HepG2 (cell line): ENCODE measurements around the gene CDH11. TPM values are rescaled to one million over a fixed set of nuclear protein-coding genes. Genes with fewer than 3 reads are reported as not detected.

Experiments
- ATAC-seq: fragments of 200-7000 bp; cut with Tn5 transposase; 3 replicates; pipeline ENCODE4 v1.9.1; 2020; ENCODE audit warnings: mild to moderate bottlenecking, moderate library complexity
- BruUV-seq: library from RNA; stranded (reverse); fragments of 400-500 nt; replicated peaks from 2 replicates; lab custom pipeline; 2021; lab: Mats Ljungman, UMichigan
- CTCF ChIA-PET: fragments of 300-600 bp; formaldehyde crosslinking; extraction: SDS; loops from one replicate; lab custom pipeline; 2021; ENCODE audit warnings: low total read pairs, inconsistent platforms, low intra/inter-chr PET ratio; lab: Yijun Ruan, JAX
- POLR2A ChIA-PET: fragments of 350-600 bp; sonication (Branson Sonifier 250); formaldehyde crosslinking; loops from one replicate; lab custom pipeline; 2020; ENCODE audit warnings: antibody characterized with exemption, inconsistent platforms; lab: Yijun Ruan, JAX
- DNase-seq: peaks from one replicate; pipeline ENCODE4 v3.0.0-alpha.2; 2015; ENCODE audit warnings: low spot score
- FAIRE-seq: peaks from 3 replicates; lab custom pipeline; 2011; peaks lifted over from hg19 to GRCh38; lab: Jason Lieb, UNC
- H2AFZ ChIP-seq: one replicate; pipeline ENCODE4 v1.6.1; 2011; ENCODE audit warnings: low read length, inconsistent platforms
- H3K27ac ChIP-seq: fragments of 300-600 bp; 3 replicates; pipeline ENCODE4 v1.8.0; 2011; ENCODE audit warnings: mixed run types, mild to moderate bottlenecking, mixed read lengths, low read length, inconsistent platforms; ENCODE audit not compliant: insufficient read depth; ENCODE audit errors: extremely low read length
- H3K27me3 ChIP-seq, 2 experiments: fragments of 200-600 bp in 1 of 2; 2 replicates in 1 of 2; 3 replicates in 1 of 2; pipeline versions ENCODE4 v1.6.0 to v1.8.0; 2011; ENCODE audit warnings: low read length in 2 of 2, mild to moderate bottlenecking in 2 of 2, moderate library complexity in 2 of 2, inconsistent platforms in 1 of 2; ENCODE audit not compliant: insufficient read depth in 2 of 2, control insufficient read depth in 1 of 2
- H3K36me3 ChIP-seq, 2 experiments: fragments of 200-600 bp in 1 of 2; replicated peaks in 1 of 2; 2 replicates in 1 of 2; 3 replicates in 1 of 2; pipeline versions ENCODE4 v1.5.1 to v1.8.0; 2011; ENCODE audit warnings: low read length in 2 of 2, inconsistent platforms in 1 of 2; ENCODE audit not compliant: insufficient read depth in 2 of 2, control insufficient read depth in 1 of 2
- H3K4me1 ChIP-seq: 2 replicates; pipeline ENCODE4 v1.5.1; 2012; ENCODE audit warnings: low read length, inconsistent platforms; ENCODE audit not compliant: insufficient read depth
- H3K4me2 ChIP-seq: 2 replicates; pipeline ENCODE4 v1.6.0; 2011; ENCODE audit warnings: low read depth, low read length, inconsistent platforms
- H3K4me3 ChIP-seq, 3 experiments: fragments of 200-600 bp in 1 of 3; sonication (generic), shearing (Covaris generic) in 1 of 3; replicated peaks in 1 of 3; 2 replicates each; pipeline ENCODE4 v1.5.1; 2011 to 2016; ENCODE audit warnings: low read length in 3 of 3, inconsistent platforms in 2 of 3, low read depth in 2 of 3, mild to moderate bottlenecking in 2 of 3, control low read depth in 1 of 3, mixed read lengths in 1 of 3; ENCODE audit not compliant: insufficient read depth in 1 of 3
- H3K79me2 ChIP-seq: one replicate; pipeline ENCODE4 v1.6.1; 2011; ENCODE audit warnings: low read length, inconsistent platforms; ENCODE audit not compliant: insufficient read depth
- H3K9ac ChIP-seq: 2 replicates; pipeline ENCODE4 v1.6.0; 2011; ENCODE audit warnings: mild to moderate bottlenecking, low read depth, low read length, inconsistent platforms; ENCODE audit not compliant: insufficient read depth
- H3K9me3 ChIP-seq: 2 replicates; pipeline ENCODE4 v1.5.1; 2012; ENCODE audit warnings: mild to moderate bottlenecking, low read length
- H4K20me1 ChIP-seq: 2 replicates; pipeline ENCODE4 v1.6.0; 2011; ENCODE audit warnings: inconsistent platforms, mild to moderate bottlenecking, low read length, moderate library complexity; ENCODE audit not compliant: insufficient read depth
- BHLHE40 ChIP-seq: IDR thresholded peaks from 2 replicates; pipeline ENCODE4 v1.6.1; 2011; ENCODE audit warnings: low read length, improper control_type of control experiment
- BORCS8-MEF2B ChIP-seq: sonication (generic); formaldehyde crosslinking; IDR thresholded peaks from 2 replicates; pipeline ENCODE4 v1.8.0; 2022; ENCODE audit warnings: mild to moderate bottlenecking, missing genetic modification reagents
- FOXA1 ChIP-seq, 2 experiments: fragments of 450-650 bp in 1 of 2; sonication (generic) in 1 of 2; formaldehyde crosslinking in 1 of 2; IDR thresholded peaks; 2 replicates each; pipeline versions ENCODE4 v1.4.0 to v1.6.1; 2016 to 2020; ENCODE audit warnings: missing genetic modification reagents in 1 of 2
- GABPA ChIP-seq, 2 experiments: IDR thresholded peaks; 2 replicates each; pipeline ENCODE4 v1.6.1; 2011 to 2016; ENCODE audit warnings: low read depth in 2 of 2, low read length in 1 of 2, missing biosample characterization in 1 of 2, missing genetic modification characterization in 1 of 2
- HDAC2 ChIP-seq: sonication (generic); formaldehyde crosslinking; IDR thresholded peaks from 2 replicates; pipeline ENCODE4 v1.4.0; 2020; ENCODE audit warnings: missing genetic modification reagents
- PCBP1 ChIP-seq: fragments of 200-400 bp; formaldehyde crosslinking; IDR thresholded peaks from 2 replicates; pipeline ENCODE4 v1.6.1; 2017; ENCODE audit warnings: mild to moderate bottlenecking, low read depth, low read length, borderline replicate concordance
- SMAD3 ChIP-seq: sonication (generic); formaldehyde crosslinking; IDR thresholded peaks from 2 replicates; pipeline ENCODE4 v1.4.0; 2020; ENCODE audit warnings: missing genetic modification reagents
- XBP1 ChIP-seq: sonication (generic); formaldehyde crosslinking; IDR thresholded peaks from 2 replicates; pipeline ENCODE4 v1.5.0; 2020; ENCODE audit warnings: missing genetic modification reagents
- ZFP1 ChIP-seq: IDR thresholded peaks from 2 replicates; pipeline ENCODE4 v1.6.1; 2016
- ZNF143 ChIP-seq: sonication (generic); formaldehyde crosslinking; IDR thresholded peaks from 2 replicates; pipeline ENCODE4 v1.4.0; 2020; ENCODE audit warnings: missing genetic modification reagents
- ZNF331 ChIP-seq: sonication (generic); formaldehyde crosslinking; IDR thresholded peaks from 2 replicates; pipeline ENCODE4 v1.4.0; 2020; ENCODE audit warnings: missing genetic modification reagents
- WGBS: methylation state at CpG from one replicate; pipeline ENCODE4 v1.1.6; 2017; ENCODE audit warnings: low lambda C conversion rate; 5-methylcytosine and 5-hydroxymethylcytosine counted together
- in situ Hi-C: cut with HindIII; loops from 2 replicates; pipeline ENCODE4 v1.10.0; 2017; ENCODE audit warnings: low pct_unique_long_range_greater_than_20kb; ENCODE audit not compliant: extremely low pct_ligation_motif_present
- intact Hi-C: fragments of 100-400 bp; cut with micrococcal nuclease; formaldehyde crosslinking; loops from one replicate; pipeline ENCODE4 v1.10.0; 2022; ENCODE audit not compliant: unreplicated experiment
- polyA plus RNA-seq, 8 experiments: library from polyadenylated mRNA; depleted of rRNA in 3 of 8; stranded (reverse) in 7 of 8; unstranded in 1 of 8; fragments of >200 nt; fragmentation: Illumina TruSeq in 4 of 8; extraction: Trizol in 4 of 8; gene quantifications; 2 replicates each; pipeline versions ENCODE4 v1.2.1 to v1.2.3, GENCODE V29; 2011 to 2016; ENCODE audit warnings: low read depth in 4 of 8, missing spikeins in 1 of 8, mixed read lengths in 1 of 8; ENCODE audit not compliant: insufficient read depth in 1 of 8
- total RNA-seq, 5 experiments: library from RNA; depleted of rRNA; stranded (reverse); fragments of >200 nt; fragmentation: Illumina TruSeq; extraction: Trizol; gene quantifications; 2 replicates each; pipeline ENCODE4 v1.2.3, GENCODE V29; 2016; ENCODE audit warnings: low read depth in 1 of 5
- TF ChIP-seq, protein P1 (sequence below): sonication (generic); formaldehyde crosslinking; IDR thresholded peaks from 2 replicates; pipeline ENCODE4 v1.8.0; 2022; ENCODE audit warnings: mild to moderate bottlenecking, missing genetic modification reagents, moderate library complexity
- TF ChIP-seq, protein P2 (sequence below): IDR thresholded peaks from 2 replicates; pipeline ENCODE4 v1.6.1; 2016; ENCODE audit warnings: control low read depth
- TF ChIP-seq, protein P3 (sequence below): IDR thresholded peaks from 2 replicates; pipeline ENCODE4 v1.6.1; 2016; ENCODE audit warnings: low read depth, borderline replicate concordance

The CDH11 gene
- total and polyA plus RNA-seq, 2 of the 13 experiments (the other 11 are each of a cell fraction or from before 2014, with no cell fraction given), result not detected

DNA sequence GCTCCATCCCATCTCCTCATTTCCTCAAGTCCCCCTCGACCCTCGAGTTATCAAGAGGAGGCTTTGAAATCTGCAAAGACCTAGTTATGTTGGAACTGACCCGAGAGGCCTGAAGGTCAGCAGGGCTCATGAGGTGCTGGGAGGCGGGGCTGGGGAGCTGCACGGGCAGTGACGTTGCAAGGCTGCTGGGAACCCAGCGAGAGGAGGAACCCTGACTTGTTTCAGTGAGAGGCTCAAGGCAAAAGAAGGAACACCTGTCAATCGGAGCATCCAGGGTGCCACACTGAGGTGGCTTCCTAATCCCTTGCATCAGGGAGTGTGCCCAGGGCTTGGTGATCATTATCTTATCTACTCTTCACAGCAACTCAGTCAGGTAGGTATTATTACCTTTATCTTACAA is 86.9 kb downstream of the CDH11 start (continued):
- TF ChIP-seq FOXA1 (IDR thresholded peaks at IDR 0.05) (no peak), FOXA1 (CRISPR knock-in tag; IDR thresholded peaks at IDR 0.05) (no peak), ZNF331 (CRISPR knock-in tag) (no peak)
- TF ChIP-seq, protein P1, sequence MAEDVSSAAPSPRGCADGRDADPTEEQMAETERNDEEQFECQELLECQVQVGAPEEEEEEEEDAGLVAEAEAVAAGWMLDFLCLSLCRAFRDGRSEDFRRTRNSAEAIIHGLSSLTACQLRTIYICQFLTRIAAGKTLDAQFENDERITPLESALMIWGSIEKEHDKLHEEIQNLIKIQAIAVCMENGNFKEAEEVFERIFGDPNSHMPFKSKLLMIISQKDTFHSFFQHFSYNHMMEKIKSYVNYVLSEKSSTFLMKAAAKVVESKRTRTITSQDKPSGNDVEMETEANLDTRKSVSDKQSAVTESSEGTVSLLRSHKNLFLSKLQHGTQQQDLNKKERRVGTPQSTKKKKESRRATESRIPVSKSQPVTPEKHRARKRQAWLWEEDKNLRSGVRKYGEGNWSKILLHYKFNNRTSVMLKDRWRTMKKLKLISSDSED (CRISPR knock-in tag), result no peak

DNA sequence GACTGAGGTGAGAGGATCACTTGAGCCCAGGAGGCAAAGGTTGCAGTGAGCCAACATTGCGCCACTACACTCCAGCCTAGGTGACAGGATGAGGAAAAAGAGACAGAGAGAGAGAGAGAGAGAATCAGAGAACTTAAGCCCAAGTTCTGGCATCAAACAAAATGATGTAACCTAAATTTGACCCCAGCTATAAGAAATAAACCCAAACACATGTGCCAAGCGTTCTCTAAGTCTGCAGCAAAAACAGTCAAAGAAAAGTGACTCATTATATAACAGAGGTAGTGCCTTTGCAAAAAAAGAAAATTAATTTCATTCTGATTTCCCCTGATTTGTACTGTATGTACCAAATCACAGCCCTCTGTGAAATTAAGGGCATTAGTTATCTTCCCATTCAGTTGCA is 89.5 kb downstream of the CDH11 start:
- 23% methylated on average over 2 of the region's 2 CpGs for WGBS
- ATAC-seq (no peak), FAIRE-seq (no peak), DNase-seq (no peak)
- no peak overlapping the region for H2AFZ ChIP-seq
- H4K20me1 ChIP-seq, result no peaks in the 10 kb centered on the region
- in situ Hi-C loops, result no loop called here
- H3K4me1 ChIP-seq, result no peaks in the 10 kb centered on the region
- no peak overlapping the region for H3K27ac ChIP-seq
- intact Hi-C loops, result no loop called here
- H3K79me2 ChIP-seq, result no peaks in the 10 kb centered on the region
- POLR2A ChIA-PET, result no interaction called here
- H3K36me3 ChIP-seq, result no peaks in the 10 kb centered on the region
- no peak overlapping the region for H3K9ac ChIP-seq
- no peak overlapping the region for H3K4me3 ChIP-seq
- H3K4me2 ChIP-seq, result no peak overlapping the region
- H3K9me3 ChIP-seq, result peaks cover 21% of the 10 kb centered on the region; the same call in 1 of the 2 replicates
- BruUV-seq, result no TSS peak
- CTCF ChIA-PET, result no interaction called here
- no peaks in the 10 kb centered on the region for H3K27me3 ChIP-seq
- TF ChIP-seq, protein P2, sequence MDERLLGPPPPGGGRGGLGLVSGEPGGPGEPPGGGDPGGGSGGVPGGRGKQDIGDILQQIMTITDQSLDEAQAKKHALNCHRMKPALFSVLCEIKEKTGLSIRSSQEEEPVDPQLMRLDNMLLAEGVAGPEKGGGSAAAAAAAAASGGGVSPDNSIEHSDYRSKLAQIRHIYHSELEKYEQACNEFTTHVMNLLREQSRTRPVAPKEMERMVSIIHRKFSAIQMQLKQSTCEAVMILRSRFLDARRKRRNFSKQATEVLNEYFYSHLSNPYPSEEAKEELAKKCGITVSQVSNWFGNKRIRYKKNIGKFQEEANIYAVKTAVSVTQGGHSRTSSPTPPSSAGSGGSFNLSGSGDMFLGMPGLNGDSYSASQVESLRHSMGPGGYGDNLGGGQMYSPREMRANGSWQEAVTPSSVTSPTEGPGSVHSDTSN (CRISPR knock-in tag), result no peak
- no peak for TF ChIP-seq PCBP1
- TF ChIP-seq ZFP1 (CRISPR knock-in tag), result no peak
- no peak for TF ChIP-seq XBP1
- TF ChIP-seq BORCS8-MEF2B, result no peak
- TF ChIP-seq, protein P3, sequence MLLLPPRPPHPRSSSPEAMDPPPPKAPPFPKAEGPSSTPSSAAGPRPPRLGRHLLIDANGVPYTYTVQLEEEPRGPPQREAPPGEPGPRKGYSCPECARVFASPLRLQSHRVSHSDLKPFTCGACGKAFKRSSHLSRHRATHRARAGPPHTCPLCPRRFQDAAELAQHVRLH, result no peak
- no peak for TF ChIP-seq GABPA (IDR thresholded peaks at IDR 0.05; ENCODE audit: low read depth, low read length)
- no peak for TF ChIP-seq GABPA (CRISPR knock-in tag; IDR thresholded peaks at IDR 0.05; ENCODE audit: low read depth)
- TF ChIP-seq SMAD3 (CRISPR knock-in tag), result no peak
- TF ChIP-seq BHLHE40, result no peak
- TF ChIP-seq HDAC2 (CRISPR knock-in tag), result no peak
- no peak for TF ChIP-seq ZNF143
